Ovary (tissue), 3 donors: ENCODE data around the gene MOG.

Source experiments
- POLR2A ChIP-seq: fragments of 450-650 bp; IDR thresholded peaks from one replicate; pipeline ENCODE4 v1.6.1; 2017; ENCODE audit warnings: antibody characterized with exemption, mild to moderate bottlenecking, moderate library complexity
- TF ChIP-seq, protein P1 (sequence below), 3 donors: fragments of 450-650 bp in 2 of 3; fragments of 200-600 bp in 1 of 3; IDR thresholded peaks; one replicate each; pipeline versions ENCODE4 v1.5.1 to v1.8.0; 2016 to 2022; ENCODE audit warnings: antibody characterized with exemption in 3 of 3, mild to moderate bottlenecking in 1 of 3
- donor health status: DM: no; HTN: no; CAD: no.

DNA sequence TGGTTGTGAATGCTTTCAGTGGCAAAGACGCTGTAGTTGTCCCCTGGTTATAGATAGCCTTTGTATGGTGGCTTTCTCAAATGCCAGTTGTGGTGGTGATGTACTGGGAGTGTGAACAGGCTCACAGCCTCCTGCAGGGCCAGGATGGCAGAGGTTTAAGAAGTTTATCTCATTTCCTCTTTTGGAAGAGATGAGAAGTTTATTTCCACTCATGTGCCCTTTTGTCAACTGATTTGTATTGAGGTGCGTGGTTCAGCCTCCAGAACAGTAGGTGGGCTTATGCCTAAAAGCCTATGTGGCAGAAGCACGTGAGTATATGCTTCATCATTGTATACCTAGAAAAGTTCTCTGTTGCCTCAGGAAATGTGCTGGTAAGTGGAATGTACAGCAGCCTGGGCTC lies 37.7 kb downstream of the MOG start:
- TF ChIP-seq, protein P1, sequence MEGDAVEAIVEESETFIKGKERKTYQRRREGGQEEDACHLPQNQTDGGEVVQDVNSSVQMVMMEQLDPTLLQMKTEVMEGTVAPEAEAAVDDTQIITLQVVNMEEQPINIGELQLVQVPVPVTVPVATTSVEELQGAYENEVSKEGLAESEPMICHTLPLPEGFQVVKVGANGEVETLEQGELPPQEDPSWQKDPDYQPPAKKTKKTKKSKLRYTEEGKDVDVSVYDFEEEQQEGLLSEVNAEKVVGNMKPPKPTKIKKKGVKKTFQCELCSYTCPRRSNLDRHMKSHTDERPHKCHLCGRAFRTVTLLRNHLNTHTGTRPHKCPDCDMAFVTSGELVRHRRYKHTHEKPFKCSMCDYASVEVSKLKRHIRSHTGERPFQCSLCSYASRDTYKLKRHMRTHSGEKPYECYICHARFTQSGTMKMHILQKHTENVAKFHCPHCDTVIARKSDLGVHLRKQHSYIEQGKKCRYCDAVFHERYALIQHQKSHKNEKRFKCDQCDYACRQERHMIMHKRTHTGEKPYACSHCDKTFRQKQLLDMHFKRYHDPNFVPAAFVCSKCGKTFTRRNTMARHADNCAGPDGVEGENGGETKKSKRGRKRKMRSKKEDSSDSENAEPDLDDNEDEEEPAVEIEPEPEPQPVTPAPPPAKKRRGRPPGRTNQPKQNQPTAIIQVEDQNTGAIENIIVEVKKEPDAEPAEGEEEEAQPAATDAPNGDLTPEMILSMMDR (IDR thresholded peaks at IDR 0.05): no peak
- no peak for TF ChIP-seq POLR2A
